Hepatocyte (in vitro differentiated cells): ENCODE results near the gene SRC.
A peak's percentile ranks its signal among the peaks of the same experiment; 100 is the strongest.

Source experiments
- EZH2 ChIP-seq: fragments of 200-600 bp; sonication (generic); IDR thresholded peaks from 2 replicates; pipeline ENCODE4 v1.6.1; 2016; ENCODE audit warnings: antibody characterized with exemption, mild to moderate bottlenecking, borderline replicate concordance
- EZH2phosphoT487 ChIP-seq: fragments of 200-600 bp; sonication (generic); IDR thresholded peaks from one replicate; pipeline ENCODE4 v1.6.1; 2018; ENCODE audit warnings: antibody characterized with exemption, mild to moderate bottlenecking, low read depth, moderate library complexity; ENCODE audit not compliant: unreplicated experiment, severe bottlenecking
- TF ChIP-seq, protein P1 (sequence below): fragments of 200-600 bp; sonication (generic); IDR thresholded peaks from 2 replicates; pipeline ENCODE4 v1.5.1; 2016; ENCODE audit warnings: antibody characterized with exemption, mild to moderate bottlenecking; ENCODE audit not compliant: poor library complexity

DNA sequence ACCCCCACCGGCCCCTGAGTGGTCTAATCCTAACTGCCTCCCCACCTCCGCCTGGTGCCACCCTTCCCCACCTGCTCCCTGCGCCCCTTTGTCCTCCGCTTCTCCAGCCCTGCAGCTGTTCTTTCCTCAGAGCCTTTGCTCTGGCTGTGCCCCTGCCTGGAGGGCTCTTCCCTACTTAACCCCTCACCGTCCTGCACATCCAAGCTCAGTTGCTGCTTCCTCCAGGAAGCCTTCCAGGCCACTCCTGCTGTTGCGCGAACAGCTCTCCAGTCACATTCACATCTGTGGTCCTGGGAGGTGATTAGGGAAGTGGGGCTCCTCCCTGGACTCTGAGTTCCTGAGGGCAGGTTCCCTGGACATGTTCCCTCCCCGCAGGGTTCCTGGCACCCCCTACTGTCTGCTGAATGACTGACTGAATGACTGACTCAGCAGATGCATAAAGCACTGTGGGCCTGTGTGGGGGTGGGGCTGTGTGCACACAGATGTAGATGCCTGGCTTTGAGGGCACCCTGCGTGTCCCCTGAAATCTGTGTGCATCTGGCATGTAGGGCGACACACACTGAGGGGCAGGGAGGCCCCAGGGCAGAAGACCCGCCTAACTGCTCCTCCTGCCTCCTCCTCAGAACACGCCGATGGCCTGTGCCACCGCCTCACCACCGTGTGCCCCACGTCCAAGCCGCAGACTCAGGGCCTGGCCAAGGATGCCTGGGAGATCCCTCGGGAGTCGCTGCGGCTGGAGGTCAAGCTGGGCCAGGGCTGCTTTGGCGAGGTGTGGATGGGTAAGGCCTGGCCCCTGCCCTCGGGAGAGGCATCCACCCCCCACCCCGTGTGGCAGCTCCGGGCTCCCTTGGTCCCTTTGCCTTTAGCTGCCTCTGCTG, 51.4 kb downstream of the SRC start:
- TF ChIP-seq, protein P1, sequence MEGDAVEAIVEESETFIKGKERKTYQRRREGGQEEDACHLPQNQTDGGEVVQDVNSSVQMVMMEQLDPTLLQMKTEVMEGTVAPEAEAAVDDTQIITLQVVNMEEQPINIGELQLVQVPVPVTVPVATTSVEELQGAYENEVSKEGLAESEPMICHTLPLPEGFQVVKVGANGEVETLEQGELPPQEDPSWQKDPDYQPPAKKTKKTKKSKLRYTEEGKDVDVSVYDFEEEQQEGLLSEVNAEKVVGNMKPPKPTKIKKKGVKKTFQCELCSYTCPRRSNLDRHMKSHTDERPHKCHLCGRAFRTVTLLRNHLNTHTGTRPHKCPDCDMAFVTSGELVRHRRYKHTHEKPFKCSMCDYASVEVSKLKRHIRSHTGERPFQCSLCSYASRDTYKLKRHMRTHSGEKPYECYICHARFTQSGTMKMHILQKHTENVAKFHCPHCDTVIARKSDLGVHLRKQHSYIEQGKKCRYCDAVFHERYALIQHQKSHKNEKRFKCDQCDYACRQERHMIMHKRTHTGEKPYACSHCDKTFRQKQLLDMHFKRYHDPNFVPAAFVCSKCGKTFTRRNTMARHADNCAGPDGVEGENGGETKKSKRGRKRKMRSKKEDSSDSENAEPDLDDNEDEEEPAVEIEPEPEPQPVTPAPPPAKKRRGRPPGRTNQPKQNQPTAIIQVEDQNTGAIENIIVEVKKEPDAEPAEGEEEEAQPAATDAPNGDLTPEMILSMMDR: peak; percentile 4
- TF ChIP-seq EZH2 (no peak), EZH2phosphoT487 (no peak)
